ENCODE results near the gene KRTAP3-1.

Gene KRTAP3-1

DNA sequence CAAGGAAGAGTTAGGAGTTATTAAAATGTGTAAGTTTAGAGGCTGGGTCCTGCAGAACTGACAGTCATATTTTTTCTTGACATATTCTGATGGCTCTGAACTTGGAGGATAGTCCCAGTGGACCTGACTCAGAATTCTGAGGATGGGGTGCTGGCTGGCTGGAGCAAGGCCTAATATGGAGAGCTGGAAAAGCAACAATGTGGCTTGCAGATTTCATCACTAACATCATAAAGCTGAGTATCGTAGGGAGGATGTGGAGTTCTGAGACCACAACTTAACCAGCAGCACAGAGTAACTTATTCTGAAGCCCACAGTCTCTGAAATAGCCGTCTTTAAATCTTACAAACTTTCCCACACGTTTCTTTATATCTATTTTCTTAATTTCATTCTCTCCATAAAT is 15.8 kb upstream of the KRTAP3-1 start:
- H3K27me3 ChIP-seq (ENCODE audit: insufficient read depth, low read depth): no peaks in the 10 kb centered on the region
- H3K36me3 ChIP-seq (ENCODE audit: insufficient read depth): no peaks in the 10 kb centered on the region
- no peak overlapping the region for H3K27ac ChIP-seq
- H3K9ac ChIP-seq: no peak overlapping the region
- no peak for TF ChIP-seq CTCF (conservative IDR thresholded peaks at IDR 0.05; ENCODE audit: low read depth, low read length)
- no peaks in the 10 kb centered on the region for H4K20me1 ChIP-seq (ENCODE audit: insufficient read depth)
- H3K4me1 ChIP-seq (ENCODE audit: low read depth, poor library complexity, severe bottlenecking): no peaks in the 10 kb centered on the region
- no peak overlapping the region for H2AFZ ChIP-seq (ENCODE audit: low read depth)
- no peak overlapping the region for H3K4me3 ChIP-seq (IDR thresholded peaks at IDR 0.05; ENCODE audit: insufficient read depth, low read depth, low read length)
- no peaks in the 10 kb centered on the region for H3K79me2 ChIP-seq (ENCODE audit: insufficient read depth, low read depth)
- H3K4me2 ChIP-seq: no peak overlapping the region

DNA sequence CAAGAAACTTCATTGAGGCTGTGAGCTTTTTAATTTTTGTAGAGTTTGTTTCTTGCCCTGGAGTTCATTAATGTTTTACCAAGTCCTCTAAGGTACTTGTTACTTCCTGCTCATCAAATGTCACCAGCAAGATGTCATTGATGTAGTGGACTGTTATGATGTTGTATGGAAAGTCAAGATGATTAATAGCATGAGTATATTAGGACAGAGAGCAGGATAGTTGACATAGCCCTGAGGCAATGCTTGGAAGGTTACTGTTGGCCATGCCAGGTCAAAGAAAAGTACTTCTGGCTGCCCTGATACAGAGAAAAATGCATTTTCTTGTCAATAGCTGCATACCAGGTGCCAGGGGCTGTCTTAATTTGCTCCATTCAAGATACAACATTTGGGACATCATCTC is 11.4 kb upstream of the KRTAP3-1 start:
- H3K4me2 ChIP-seq: no peak overlapping the region
- TF ChIP-seq CTCF (conservative IDR thresholded peaks at IDR 0.05; ENCODE audit: low read depth, low read length): no peak
- H2AFZ ChIP-seq (ENCODE audit: low read depth): no peak overlapping the region
- H3K4me1 ChIP-seq (ENCODE audit: low read depth, poor library complexity, severe bottlenecking): no peaks in the 10 kb centered on the region
- no peaks in the 10 kb centered on the region for H3K79me2 ChIP-seq (ENCODE audit: insufficient read depth, low read depth)
- H4K20me1 ChIP-seq (ENCODE audit: insufficient read depth): no peaks in the 10 kb centered on the region
- no peaks in the 10 kb centered on the region for H3K36me3 ChIP-seq (ENCODE audit: insufficient read depth)
- no peak overlapping the region for H3K9ac ChIP-seq
- no peaks in the 10 kb centered on the region for H3K27me3 ChIP-seq (ENCODE audit: insufficient read depth, low read depth)
- no peak overlapping the region for H3K27ac ChIP-seq
- no peak overlapping the region for H3K4me3 ChIP-seq (IDR thresholded peaks at IDR 0.05; ENCODE audit: insufficient read depth, low read depth, low read length)

DNA sequence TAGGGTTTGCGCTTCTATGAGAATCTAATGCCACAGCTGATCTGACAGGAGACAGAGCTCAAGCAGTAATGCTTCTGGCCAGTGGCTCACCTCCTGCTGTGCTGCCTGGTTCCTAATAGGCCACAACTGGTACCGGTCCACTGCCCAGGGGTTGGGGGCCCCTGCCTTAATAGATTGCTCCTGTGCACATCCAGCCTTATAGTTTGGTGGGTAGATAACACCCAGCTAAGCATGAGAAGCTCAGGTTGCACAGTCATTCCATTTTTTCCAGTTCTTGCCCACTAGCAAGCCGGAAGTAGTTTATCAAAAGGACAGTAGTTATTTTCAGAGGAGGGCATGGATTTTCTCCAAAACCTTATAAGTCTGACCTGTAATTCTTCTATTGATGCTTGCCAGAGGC is 10.5 kb upstream of the KRTAP3-1 start:
- H3K27ac ChIP-seq: no peak overlapping the region
- no peak overlapping the region for H3K4me3 ChIP-seq (IDR thresholded peaks at IDR 0.05; ENCODE audit: insufficient read depth, low read depth, low read length)
- H3K36me3 ChIP-seq (ENCODE audit: insufficient read depth): no peaks in the 10 kb centered on the region
- no peak for TF ChIP-seq CTCF (conservative IDR thresholded peaks at IDR 0.05; ENCODE audit: low read depth, low read length)
- H2AFZ ChIP-seq (ENCODE audit: low read depth): no peak overlapping the region
- H3K4me1 ChIP-seq (ENCODE audit: low read depth, poor library complexity, severe bottlenecking): no peaks in the 10 kb centered on the region
- H3K9ac ChIP-seq: no peak overlapping the region
- H4K20me1 ChIP-seq (ENCODE audit: insufficient read depth): no peaks in the 10 kb centered on the region
- no peak overlapping the region for H3K4me2 ChIP-seq
- no peaks in the 10 kb centered on the region for H3K79me2 ChIP-seq (ENCODE audit: insufficient read depth, low read depth)
- no peaks in the 10 kb centered on the region for H3K27me3 ChIP-seq (ENCODE audit: insufficient read depth, low read depth)

GRCh38 chr17:41018541-41018940 is 9.6 kb upstream of the KRTAP3-1 start:
- Histone ChIP-seq H3K79me2 (ENCODE audit: insufficient read depth, low read depth) (no peaks in the 10 kb centered on the region), H4K20me1 (ENCODE audit: insufficient read depth) (no peaks in the 10 kb centered on the region), H3K27me3 (ENCODE audit: insufficient read depth, low read depth) (no peaks in the 10 kb centered on the region), H3K9ac (no peak overlapping the region), H3K4me3 (IDR thresholded peaks at IDR 0.05; ENCODE audit: insufficient read depth, low read depth, low read length) (no peak overlapping the region), H3K27ac (no peak overlapping the region), H3K4me1 (ENCODE audit: low read depth, poor library complexity, severe bottlenecking) (no peaks in the 10 kb centered on the region), H2AFZ (ENCODE audit: low read depth) (no peak overlapping the region), H3K4me2 (no peak overlapping the region), H3K36me3 (ENCODE audit: insufficient read depth) (no peaks in the 10 kb centered on the region)
- no peak for TF ChIP-seq CTCF (conservative IDR thresholded peaks at IDR 0.05; ENCODE audit: low read depth, low read length)
